Measurements from ENCODE around the gene TEDC1. TPM values are rescaled to one million over a fixed set of nuclear protein-coding genes. Genes with fewer than 3 reads are reported as not detected.

TEDC1 gene
- total RNA-seq, 2 donors from 2014 or later: 3.5 to 3.9 TPM

GRCh38 chr14:105508069-105508468, 17.0 kb downstream of the TEDC1 start:
- no peak overlapping the region for H3K4me3 ChIP-seq
- no peak overlapping the region for H3K27ac ChIP-seq
- no peaks in the 10 kb centered on the region for H3K4me1 ChIP-seq
- H3K27me3 ChIP-seq: no peaks in the 10 kb centered on the region
- no peak for DNase-seq (ENCODE audit: low spot score)
- H3K36me3 ChIP-seq: no peaks in the 10 kb centered on the region
- TF ChIP-seq CTCF (IDR thresholded peaks at IDR 0.05): no peak
- no peaks in the 10 kb centered on the region for H3K9me3 ChIP-seq

- no peak for DNase-seq (ENCODE audit: low spot score)
- Histone ChIP-seq H3K4me3 (no peak overlapping the region), H3K27me3 (no peaks in the 10 kb centered on the region), H3K4me1 (no peaks in the 10 kb centered on the region), H3K36me3 (no peaks in the 10 kb centered on the region), H3K9me3 (no peaks in the 10 kb centered on the region), H3K27ac (no peak overlapping the region)
- no peak for TF ChIP-seq CTCF (IDR thresholded peaks at IDR 0.05)
These were observed 17.6 kb downstream of the TEDC1 start for GRCh38 chr14:105508601-105509000.

GRCh38 chr14:105517096-105517495, 26.1 kb downstream of the TEDC1 start:
- Histone ChIP-seq H3K36me3 (no peaks in the 10 kb centered on the region), H3K27ac (no peak overlapping the region), H3K27me3 (no peaks in the 10 kb centered on the region), H3K4me3 (no peak overlapping the region), H3K9me3 (no peaks in the 10 kb centered on the region), H3K4me1 (no peaks in the 10 kb centered on the region)
- no peak for DNase-seq (ENCODE audit: low spot score)
- no peak for TF ChIP-seq CTCF (IDR thresholded peaks at IDR 0.05)

GRCh38 chr14:105519946-105520698, 29.1 kb downstream of the TEDC1 start:
- Histone ChIP-seq H3K27ac (no peak overlapping the region), H3K4me1 (no peaks in the 10 kb centered on the region), H3K36me3 (no peaks in the 10 kb centered on the region), H3K4me3 (no peak overlapping the region), H3K27me3 (no peaks in the 10 kb centered on the region), H3K9me3 (no peaks in the 10 kb centered on the region)
- DNase-seq (ENCODE audit: low spot score): no peak
- no peak for TF ChIP-seq CTCF (IDR thresholded peaks at IDR 0.05)

- DNase-seq (ENCODE audit: low spot score): no peak
- Histone ChIP-seq H3K4me1 (peaks cover 0 to 43% of the 10 kb centered on the region in 2 donors), H3K4me3 (no peak overlapping the region), H3K27me3 (no peaks in the 10 kb centered on the region), H3K36me3 (no peaks in the 10 kb centered on the region), H3K27ac (no peak overlapping the region), H3K9me3 (no peaks in the 10 kb centered on the region)
- TF ChIP-seq CTCF (IDR thresholded peaks at IDR 0.05): no peak
These were observed 34.3 kb downstream of the TEDC1 start for GRCh38 chr14:105525326-105525725.

All from right atrium auricular region (tissue), 2 donors.